ENCODE results near the gene DLGAP4.

The DLGAP4 gene

GRCh38 chr20:36341331-36342020 lies 35.3 kb downstream of the DLGAP4 start:
- TF ChIP-seq GABPA (IDR thresholded peaks at IDR 0.05; ENCODE audit: low read depth): no peak
- TF ChIP-seq REST (IDR thresholded peaks at IDR 0.05; ENCODE audit: insufficient replicate concordance, low read depth): no peak
- TF ChIP-seq POLR2AphosphoS5 (IDR thresholded peaks at IDR 0.05; ENCODE audit: low read depth): no peak
- no peak for TF ChIP-seq SPI1 (IDR thresholded peaks at IDR 0.05; ENCODE audit: borderline replicate concordance, low read depth)
- TF ChIP-seq CTCF (IDR thresholded peaks at IDR 0.05; ENCODE audit: insufficient read depth, low read length): no peak
- Histone ChIP-seq H3K27me3 (ENCODE audit: insufficient read depth, poor library complexity, severe bottlenecking) (peaks cover 2% of the 10 kb centered on the region), H3K4me3 (replicated peaks; ENCODE audit: insufficient read depth, low read length) (no peak overlapping the region), H3K27ac (replicated peaks) (no peak overlapping the region)
- DNase-seq (ENCODE audit: low read depth in 1 of 2, low spot score in 1 of 2): no peak

- no peak for TF ChIP-seq GABPA (IDR thresholded peaks at IDR 0.05; ENCODE audit: low read depth)
- H3K4me3 ChIP-seq (replicated peaks; ENCODE audit: insufficient read depth, low read length): no peak overlapping the region
- no peak for DNase-seq (ENCODE audit: low read depth in 1 of 2, low spot score in 1 of 2)
- H3K27me3 ChIP-seq (ENCODE audit: insufficient read depth, poor library complexity, severe bottlenecking): no peaks in the 10 kb centered on the region
- H3K27ac ChIP-seq (replicated peaks): no peak overlapping the region
These were observed 36.4 kb downstream of the DLGAP4 start for GRCh38 chr20:36342331-36343120.

GRCh38 chr20:36343641-36344040 lies 37.5 kb downstream of the DLGAP4 start:
- Histone ChIP-seq H3K27me3 (ENCODE audit: insufficient read depth, poor library complexity, severe bottlenecking) (no peaks in the 10 kb centered on the region), H3K4me3 (replicated peaks; ENCODE audit: insufficient read depth, low read length) (no peak overlapping the region), H3K27ac (replicated peaks) (no peak overlapping the region)
- no peak for TF ChIP-seq GABPA (IDR thresholded peaks at IDR 0.05; ENCODE audit: low read depth)
- no peak for TF ChIP-seq CTCF (IDR thresholded peaks at IDR 0.05; ENCODE audit: insufficient read depth, low read length)
- no peak for TF ChIP-seq POLR2AphosphoS5 (IDR thresholded peaks at IDR 0.05; ENCODE audit: low read depth)
- TF ChIP-seq SPI1 (IDR thresholded peaks at IDR 0.05; ENCODE audit: borderline replicate concordance, low read depth): no peak
- TF ChIP-seq REST (IDR thresholded peaks at IDR 0.05; ENCODE audit: insufficient replicate concordance, low read depth): no peak
- DNase-seq (ENCODE audit: low read depth in 1 of 2, low spot score in 1 of 2): no peak

- TF ChIP-seq REST (IDR thresholded peaks at IDR 0.05; ENCODE audit: insufficient replicate concordance, low read depth) (peak; percentile 98), SPI1 (IDR thresholded peaks at IDR 0.05; ENCODE audit: borderline replicate concordance, low read depth) (no peak)
- peak; percentile 4 to 7 for DNase-seq (ENCODE audit: low read depth in 1 of 2, low spot score in 1 of 2)
- Histone ChIP-seq H3K4me3 (replicated peaks; ENCODE audit: insufficient read depth, low read length) (no peak overlapping the region), H3K27ac (replicated peaks) (no peak overlapping the region), H3K27me3 (ENCODE audit: insufficient read depth, poor library complexity, severe bottlenecking) (no peaks in the 10 kb centered on the region)
These were observed 38.5 kb downstream of the DLGAP4 start for GRCh38 chr20:36344517-36345132.
